Caco-2 (cell line): Measurements from ENCODE around the gene EVPL. TPM values are rescaled to one million over a fixed set of nuclear protein-coding genes. Genes with fewer than 3 reads are reported as not detected.

ENCODE experiments used
- BruUV-seq: library from RNA; stranded (reverse); fragments of 400-500 nt; replicated peaks from 2 replicates; lab custom pipeline; 2021; lab: Mats Ljungman, UMichigan
- CTCF ChIA-PET: fragments of 300-600 bp; sonication (Branson Sonifier 250); formaldehyde crosslinking; loops from one replicate; lab custom pipeline; 2022; ENCODE audit warnings: antibody characterized with exemption; lab: Charles Lee
- POLR2A ChIA-PET: fragments of 300-600 bp; sonication (Branson Sonifier 250); formaldehyde crosslinking; loops from one replicate; lab custom pipeline; 2022; ENCODE audit warnings: antibody characterized with exemption; lab: Charles Lee
- DNase-seq, 2 experiments: peaks; one replicate each; pipeline versions ENCODE4 v3.0.0 to v3.0.0-alpha.2; 2020 to 2022
- H3K27me3 ChIP-seq: replicated peaks from 2 replicates; pipeline ENCODE4 v1.6.0; 2011; ENCODE audit warnings: low read length; ENCODE audit not compliant: control insufficient read depth, insufficient read depth
- H3K36me3 ChIP-seq: 2 replicates; pipeline ENCODE4 v1.5.1; 2011; ENCODE audit warnings: low read length; ENCODE audit not compliant: control insufficient read depth, insufficient read depth
- H3K4me1 ChIP-seq: fragments of 250-450 bp; sonication (Bioruptor Pico); 2 replicates; pipeline ENCODE4 v1.5.1; 2020; ENCODE audit warnings: mild to moderate bottlenecking
- H3K4me3 ChIP-seq: 2 replicates; pipeline ENCODE4 v1.5.1; 2011; ENCODE audit warnings: low read depth, mild to moderate bottlenecking, control low read depth, low read length
- H3K9me3 ChIP-seq: fragments of 250-450 bp; sonication (Bioruptor Pico); 2 replicates; pipeline ENCODE4 v1.5.1; 2020; ENCODE audit warnings: mild to moderate bottlenecking, moderate library complexity
- H3K27ac Mint-ChIP-seq: one replicate; pipeline ENCODE4 v1.8.0; 2022; ENCODE audit warnings: mixed read lengths; ENCODE audit not compliant: unreplicated experiment
- H3K27me3 Mint-ChIP-seq: one replicate; pipeline ENCODE4 v1.8.0; 2022; ENCODE audit warnings: mixed read lengths; ENCODE audit not compliant: insufficient read depth, unreplicated experiment
- H3K36me3 Mint-ChIP-seq: one replicate; pipeline ENCODE4 v1.8.0; 2022; ENCODE audit warnings: mild to moderate bottlenecking, mixed read lengths; ENCODE audit not compliant: insufficient read depth, unreplicated experiment
- H3K4me1 Mint-ChIP-seq: one replicate; pipeline ENCODE4 v1.8.0; 2022; ENCODE audit warnings: low read depth, mixed read lengths; ENCODE audit not compliant: unreplicated experiment
- H3K4me3 Mint-ChIP-seq: one replicate; pipeline ENCODE4 v1.8.0; 2022; ENCODE audit warnings: mild to moderate bottlenecking, moderate library complexity, mixed read lengths; ENCODE audit not compliant: unreplicated experiment
- H3K9me3 Mint-ChIP-seq: one replicate; pipeline ENCODE4 v1.8.0; 2022; ENCODE audit warnings: mixed read lengths; ENCODE audit not compliant: unreplicated experiment
- intact Hi-C: fragments of 100-400 bp; cut with micrococcal nuclease; formaldehyde crosslinking; loops from one replicate; pipeline ENCODE4 v1.10.0; 2022; ENCODE audit not compliant: unreplicated experiment
- total RNA-seq: library from RNA; stranded (reverse); gene quantifications from 2 replicates; pipeline ENCODE4 v1.2.3, GENCODE V29; 2022
- TF ChIP-seq, protein P1 (sequence below), 2 experiments: fragments of 200-600 bp in 1 of 2; IDR thresholded peaks; 1 replicate in 1 of 2; 2 replicates in 1 of 2; pipeline versions ENCODE4 v1.5.1 to v1.8.0; 2011 to 2022; ENCODE audit warnings: antibody characterized with exemption in 1 of 2, control low read depth in 1 of 2, inconsistent platforms in 1 of 2, low read depth in 1 of 2, low read length in 1 of 2, mild to moderate bottlenecking in 1 of 2, moderate library complexity in 1 of 2; ENCODE audit not compliant: insufficient read depth in 1 of 2, severe bottlenecking in 1 of 2, unreplicated experiment in 1 of 2

Gene EVPL
- total RNA-seq, 1 experiment from 2014 or later: 0.16 TPM

DNA sequence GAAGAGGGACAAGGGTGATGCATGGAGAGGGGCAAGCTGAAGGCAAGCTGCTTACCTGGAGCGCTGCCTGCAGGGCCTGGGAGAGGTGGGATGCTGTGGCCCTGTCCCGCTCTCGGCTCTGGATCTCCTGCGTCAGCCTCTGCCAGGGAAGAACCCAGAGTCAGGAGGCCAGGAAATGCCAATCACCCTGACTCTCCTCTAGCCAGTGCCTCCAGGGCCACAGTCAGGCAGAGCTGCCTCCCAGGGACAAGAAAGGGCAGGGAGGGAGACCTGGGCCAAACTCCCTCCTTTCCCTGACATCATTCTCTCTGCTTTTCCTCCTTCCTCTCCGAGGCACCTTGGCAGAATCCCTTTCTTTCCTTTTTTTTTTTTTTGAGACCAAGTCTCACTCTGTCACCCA lies 15.2 kb downstream of the EVPL start:
- no TSS peak for BruUV-seq
- Histone ChIP-seq H3K36me3 (no peaks in the 10 kb centered on the region), H3K9me3 (no peaks in the 10 kb centered on the region), H3K4me1 (peaks cover 11% of the 10 kb centered on the region), H3K27me3 (no peaks in the 10 kb centered on the region), H3K4me3 (no peak overlapping the region)
- intact Hi-C loops: loop anchor here (5.0 kb wide), 1 partner anchor 265 kb away; no protein-coding TSS in a partner anchor
- no peak overlapping the region for H3K4me3 Mint-ChIP-seq
- CTCF ChIA-PET: interaction anchor here (0.5 to 1.5 kb wide), 4 partner anchors 11 to 268 kb away, joined by 3 to 7 read pairs (median 3); partner anchors contain the start of gene CDK3
- H3K27ac Mint-ChIP-seq: no peak overlapping the region
- H3K36me3 Mint-ChIP-seq: peaks cover 4% of the 10 kb centered on the region
- peaks cover 6% of the 10 kb centered on the region for H3K9me3 Mint-ChIP-seq
- TF ChIP-seq, protein P1, sequence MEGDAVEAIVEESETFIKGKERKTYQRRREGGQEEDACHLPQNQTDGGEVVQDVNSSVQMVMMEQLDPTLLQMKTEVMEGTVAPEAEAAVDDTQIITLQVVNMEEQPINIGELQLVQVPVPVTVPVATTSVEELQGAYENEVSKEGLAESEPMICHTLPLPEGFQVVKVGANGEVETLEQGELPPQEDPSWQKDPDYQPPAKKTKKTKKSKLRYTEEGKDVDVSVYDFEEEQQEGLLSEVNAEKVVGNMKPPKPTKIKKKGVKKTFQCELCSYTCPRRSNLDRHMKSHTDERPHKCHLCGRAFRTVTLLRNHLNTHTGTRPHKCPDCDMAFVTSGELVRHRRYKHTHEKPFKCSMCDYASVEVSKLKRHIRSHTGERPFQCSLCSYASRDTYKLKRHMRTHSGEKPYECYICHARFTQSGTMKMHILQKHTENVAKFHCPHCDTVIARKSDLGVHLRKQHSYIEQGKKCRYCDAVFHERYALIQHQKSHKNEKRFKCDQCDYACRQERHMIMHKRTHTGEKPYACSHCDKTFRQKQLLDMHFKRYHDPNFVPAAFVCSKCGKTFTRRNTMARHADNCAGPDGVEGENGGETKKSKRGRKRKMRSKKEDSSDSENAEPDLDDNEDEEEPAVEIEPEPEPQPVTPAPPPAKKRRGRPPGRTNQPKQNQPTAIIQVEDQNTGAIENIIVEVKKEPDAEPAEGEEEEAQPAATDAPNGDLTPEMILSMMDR (IDR thresholded peaks at IDR 0.05; ENCODE audit: insufficient read depth in 1 of 2, low read depth in 1 of 2, low read length in 1 of 2, severe bottlenecking in 1 of 2, unreplicated experiment in 1 of 2): no peak
- POLR2A ChIA-PET: interaction anchor here (0.5 to 0.7 kb wide), 2 partner anchors 115 to 343 kb away, joined by 3 read pairs; partner anchors contain the start of gene TRIM65
- no peaks in the 10 kb centered on the region for H3K27me3 Mint-ChIP-seq
- no peak for DNase-seq
- peaks cover 12% of the 10 kb centered on the region for H3K4me1 Mint-ChIP-seq

DNA sequence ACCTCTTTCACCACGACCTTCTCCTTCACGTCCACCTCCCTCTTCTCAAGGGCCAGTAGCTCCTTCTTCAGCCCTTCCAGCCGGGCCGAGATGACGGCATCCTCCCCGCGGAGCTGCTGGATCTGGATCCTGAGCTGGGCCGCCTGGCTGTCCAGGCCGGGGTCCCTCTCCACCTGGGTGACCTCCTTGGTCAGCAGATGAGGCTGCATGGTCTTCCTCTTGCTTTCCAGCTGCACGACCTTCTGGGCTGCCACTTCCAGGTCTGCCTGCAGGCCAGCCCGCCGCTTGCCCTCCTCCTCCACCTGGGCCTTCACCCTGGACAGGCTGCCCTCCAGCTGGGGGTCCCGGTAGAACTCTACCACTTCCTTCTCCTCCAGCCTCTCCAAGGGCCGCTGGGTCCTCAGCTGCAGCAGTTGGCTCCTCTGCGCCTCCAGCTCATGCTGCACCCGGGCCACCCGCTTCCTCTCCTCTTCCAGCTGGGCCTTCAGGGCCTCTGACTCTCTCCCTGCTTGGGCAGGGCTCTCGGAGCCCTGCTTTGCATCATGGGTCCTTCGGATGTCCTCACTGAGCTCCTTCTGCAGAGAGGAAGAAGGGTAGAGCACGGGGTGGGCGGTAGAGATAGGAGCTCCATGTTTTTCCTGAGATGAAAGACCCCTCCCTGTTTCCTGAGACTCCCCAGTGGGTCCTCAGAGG lies 17.0 kb downstream of the EVPL start:
- H3K4me3 Mint-ChIP-seq: no peak overlapping the region
- Histone ChIP-seq H3K4me1 (peaks cover 11% of the 10 kb centered on the region), H3K9me3 (no peaks in the 10 kb centered on the region), H3K4me3 (no peak overlapping the region), H3K36me3 (no peaks in the 10 kb centered on the region), H3K27me3 (no peaks in the 10 kb centered on the region)
- peaks cover 12% of the 10 kb centered on the region for H3K4me1 Mint-ChIP-seq
- POLR2A ChIA-PET: interaction anchor here (0.6 kb wide), 1 partner anchor 104 kb away, joined by 19 read pairs; no protein-coding TSS in a partner anchor
- intact Hi-C loops: loop anchor here (5.0 kb wide), 1 partner anchor 267 kb away; no protein-coding TSS in a partner anchor
- BruUV-seq: no TSS peak
- CTCF ChIA-PET: interaction anchor here (0.6 to 1.5 kb wide), 3 partner anchors 10 to 111 kb away, joined by 5 to 7 read pairs (median 5); partner anchors contain the start of genes CDK3 and MRPL38
- TF ChIP-seq, protein P1 (IDR thresholded peaks at IDR 0.05; ENCODE audit: insufficient read depth in 1 of 2, low read depth in 1 of 2, low read length in 1 of 2, severe bottlenecking in 1 of 2, unreplicated experiment in 1 of 2): no peak
- no peak for DNase-seq
- peaks cover 6% of the 10 kb centered on the region for H3K9me3 Mint-ChIP-seq
- H3K27ac Mint-ChIP-seq: no peak overlapping the region
- no peaks in the 10 kb centered on the region for H3K27me3 Mint-ChIP-seq
- peaks cover 9% of the 10 kb centered on the region for H3K36me3 Mint-ChIP-seq

DNA sequence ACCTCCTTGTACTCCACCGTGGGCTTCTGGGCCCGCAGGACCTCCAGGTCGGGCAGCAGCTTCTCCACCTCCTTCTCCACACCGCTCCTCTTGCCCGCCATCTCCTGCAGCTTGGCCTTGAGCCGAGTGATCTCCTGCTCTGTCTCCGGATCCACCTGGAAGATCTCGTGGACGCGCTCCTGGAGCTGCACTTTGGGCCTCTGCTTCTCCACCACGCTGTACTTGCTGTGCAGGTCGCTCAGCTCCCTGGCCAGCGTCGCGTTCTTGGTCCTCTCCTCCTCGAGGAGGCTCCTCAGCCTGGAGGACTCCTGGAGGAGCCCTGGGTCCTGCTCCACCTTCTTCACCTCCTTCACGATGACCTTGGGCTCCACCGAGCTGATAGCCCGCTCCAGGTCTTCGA lies 17.7 kb downstream of the EVPL start:
- intact Hi-C loops: no loop called here
- POLR2A ChIA-PET: no interaction called here
- CTCF ChIA-PET: interaction anchor here (1.0 to 1.4 kb wide), 3 partner anchors 9 to 113 kb away, joined by 5 to 7 read pairs (median 5); partner anchors contain the start of genes CDK3 and TRIM65
- Histone ChIP-seq H3K27me3 (no peaks in the 10 kb centered on the region), H3K9me3 (no peaks in the 10 kb centered on the region), H3K4me1 (peaks cover 9% of the 10 kb centered on the region), H3K36me3 (peaks cover 1% of the 10 kb centered on the region; the same call in 1 of the 2 replicates), H3K4me3 (no peak overlapping the region)
- H3K27me3 Mint-ChIP-seq: no peaks in the 10 kb centered on the region
- peaks cover 9% of the 10 kb centered on the region for H3K36me3 Mint-ChIP-seq
- BruUV-seq: no TSS peak
- H3K27ac Mint-ChIP-seq: no peak overlapping the region
- TF ChIP-seq, protein P1 (IDR thresholded peaks at IDR 0.05; ENCODE audit: insufficient read depth in 1 of 2, low read depth in 1 of 2, low read length in 1 of 2, severe bottlenecking in 1 of 2, unreplicated experiment in 1 of 2): no peak
- H3K4me1 Mint-ChIP-seq: peaks cover 12% of the 10 kb centered on the region
- peaks cover 6% of the 10 kb centered on the region for H3K9me3 Mint-ChIP-seq
- H3K4me3 Mint-ChIP-seq: no peak overlapping the region
- no peak for DNase-seq
